Neuron (in vitro differentiated cells): ENCODE data around the gene TEKTIP1.

Experiments
- H2AFZ ChIP-seq: one replicate; pipeline ENCODE4 v1.6.1; 2013; ENCODE audit warnings: low read depth, mild to moderate bottlenecking, inconsistent platforms, low read length, moderate library complexity
- H3K27me3 ChIP-seq: one replicate; pipeline ENCODE4 v1.6.1; 2013; ENCODE audit warnings: low read length; ENCODE audit not compliant: insufficient read depth
- H3K36me3 ChIP-seq: one replicate; pipeline ENCODE4 v1.6.1; 2013; ENCODE audit warnings: low read length; ENCODE audit not compliant: insufficient read depth
- H3K4me1 ChIP-seq: one replicate; pipeline ENCODE4 v1.6.1; 2013; ENCODE audit warnings: low read length; ENCODE audit not compliant: insufficient read depth
- H3K4me3 ChIP-seq: 2 replicates; pipeline ENCODE4 v1.5.1; 2013; ENCODE audit warnings: mild to moderate bottlenecking, low read length, moderate library complexity
- H3K9me3 ChIP-seq: one replicate; pipeline ENCODE4 v1.6.1; 2013; ENCODE audit warnings: low read length

TEKTIP1 gene

DNA sequence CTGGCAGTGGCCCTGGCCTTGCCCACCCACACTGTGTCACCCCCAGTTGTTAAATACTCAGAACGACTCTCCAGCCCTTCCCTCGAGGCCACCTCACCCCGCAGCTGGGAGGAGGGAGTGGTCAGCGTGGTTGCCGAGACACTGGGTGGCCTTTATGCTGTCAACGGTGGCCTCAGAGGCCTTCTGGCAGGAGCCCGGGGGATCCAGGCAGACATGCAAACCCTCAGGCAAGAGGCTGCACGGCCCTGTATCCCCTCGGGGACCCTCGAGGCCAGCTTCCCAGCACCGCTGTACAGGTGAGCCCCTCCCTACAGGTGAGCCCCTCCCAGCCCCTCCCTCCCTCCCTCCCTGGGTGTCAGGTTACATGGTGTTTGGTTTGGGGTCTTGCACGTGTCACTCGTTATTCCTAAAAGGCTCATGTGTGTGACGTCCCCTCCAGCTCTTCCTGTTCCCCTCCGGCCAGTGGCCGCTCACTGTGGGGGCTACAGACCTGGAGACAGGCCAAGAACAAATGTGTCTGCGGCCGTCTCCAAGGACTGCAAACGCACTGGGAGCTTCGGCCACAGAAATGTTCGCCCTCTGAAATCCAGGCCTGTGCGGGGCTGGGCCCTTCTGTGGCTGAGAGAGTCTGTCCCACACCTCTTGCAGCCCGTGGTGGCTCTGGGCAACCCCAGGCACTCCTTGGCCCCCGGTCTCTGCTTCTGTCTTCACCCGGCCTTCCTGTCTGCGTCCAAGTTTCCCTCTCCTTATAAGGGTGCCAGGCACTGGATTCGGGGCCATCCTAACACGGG, at the start of gene TEKTIP1:
Gene TEKTIP1, plus strand, starts transcription at position 210 of the 791 bp plus-strand sequence. Its CDS starts 4 bp downstream, at position 214.
- H2AFZ ChIP-seq = no peak within 1 kb of the TSS
- H3K9me3 ChIP-seq = no peaks in the 10 kb centered on the region
- H3K4me3 ChIP-seq = no peak within 1 kb of the TSS
- no peaks in the 10 kb centered on the region for H3K27me3 ChIP-seq
- peaks cover 7% of the 10 kb centered on the region for H3K4me1 ChIP-seq
- peaks cover 20% of the 10 kb centered on the region for H3K36me3 ChIP-seq

DNA sequence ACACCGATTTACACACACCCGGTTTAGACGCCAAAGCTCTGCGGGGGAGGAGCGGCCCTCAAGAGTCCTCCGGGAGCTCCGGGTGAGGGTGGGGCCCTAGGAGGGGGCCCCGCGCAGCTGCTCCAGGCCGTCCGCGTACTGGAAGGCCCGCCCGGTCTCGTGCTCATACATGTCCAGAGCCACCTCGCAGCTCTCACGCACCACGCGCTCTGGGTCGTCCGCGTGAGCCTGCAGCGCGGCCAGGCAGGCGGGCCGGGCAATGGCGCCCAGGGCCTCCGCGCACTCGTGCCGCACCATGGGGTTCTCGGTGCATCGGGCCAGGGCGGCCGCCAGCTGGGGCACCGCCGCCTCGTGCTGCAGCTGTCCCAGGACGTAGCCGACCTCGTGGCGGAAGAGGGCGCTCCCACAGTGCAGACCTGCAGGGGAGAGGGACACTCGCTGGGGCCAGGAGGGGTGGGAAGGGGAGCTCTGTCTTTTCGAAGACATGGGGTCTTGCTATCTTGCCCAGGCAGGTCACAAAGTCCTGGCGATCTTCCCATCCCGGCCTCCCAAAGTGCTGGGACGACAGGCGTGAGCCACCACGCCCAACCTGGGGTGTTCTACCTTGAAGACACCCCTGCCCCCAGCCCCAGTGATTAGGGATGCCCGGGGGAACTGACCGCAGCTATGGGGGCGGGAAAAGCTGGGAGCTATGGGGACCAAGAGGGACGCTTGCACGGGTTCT, 47.4 kb upstream of the TEKTIP1 start:
- Histone ChIP-seq H3K4me1 (no peaks in the 10 kb centered on the region), H3K27me3 (no peaks in the 10 kb centered on the region), H3K9me3 (no peaks in the 10 kb centered on the region), H3K36me3 (peaks cover 46% of the 10 kb centered on the region), H3K4me3 (no peak overlapping the region), H2AFZ (no peak overlapping the region)

DNA sequence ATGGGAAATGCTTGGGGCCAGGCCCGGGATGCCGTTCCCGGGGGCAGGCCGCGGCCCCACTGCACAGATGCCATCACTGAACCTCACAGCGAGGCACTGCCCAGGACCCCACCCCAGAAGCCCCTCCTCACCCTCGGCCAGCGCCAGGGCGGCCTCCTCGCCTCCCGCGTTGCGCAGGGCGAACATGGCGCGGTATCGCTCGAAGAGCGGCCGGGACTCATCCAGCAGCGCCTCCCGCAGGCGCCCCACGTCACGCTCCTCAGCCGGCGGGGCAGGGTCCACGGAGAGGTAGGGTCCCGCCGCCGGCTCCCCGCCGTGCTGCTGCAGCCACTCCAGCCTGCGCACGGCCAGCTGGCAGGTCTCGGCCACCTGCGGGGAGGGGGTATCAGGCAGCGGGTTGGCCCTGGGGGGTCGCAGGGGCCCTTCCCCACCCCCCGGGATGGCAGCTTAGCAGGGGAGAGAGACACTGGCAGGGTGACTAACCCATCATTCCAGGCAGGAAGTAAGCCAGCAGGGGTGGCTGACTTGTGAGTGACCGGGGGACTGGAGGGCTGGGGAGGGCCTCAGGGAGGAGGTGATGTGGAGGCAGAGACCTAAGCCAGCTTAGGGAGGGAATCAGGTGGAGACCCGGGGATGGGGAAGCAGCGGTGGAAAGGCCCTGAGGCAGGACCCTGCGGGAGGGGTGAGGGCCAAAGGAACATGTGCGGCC, 46.7 kb upstream of the TEKTIP1 start:
- Histone ChIP-seq H3K4me1 (no peaks in the 10 kb centered on the region), H2AFZ (no peak overlapping the region), H3K4me3 (no peak overlapping the region), H3K27me3 (no peaks in the 10 kb centered on the region), H3K9me3 (no peaks in the 10 kb centered on the region), H3K36me3 (peaks cover 52% of the 10 kb centered on the region)

DNA sequence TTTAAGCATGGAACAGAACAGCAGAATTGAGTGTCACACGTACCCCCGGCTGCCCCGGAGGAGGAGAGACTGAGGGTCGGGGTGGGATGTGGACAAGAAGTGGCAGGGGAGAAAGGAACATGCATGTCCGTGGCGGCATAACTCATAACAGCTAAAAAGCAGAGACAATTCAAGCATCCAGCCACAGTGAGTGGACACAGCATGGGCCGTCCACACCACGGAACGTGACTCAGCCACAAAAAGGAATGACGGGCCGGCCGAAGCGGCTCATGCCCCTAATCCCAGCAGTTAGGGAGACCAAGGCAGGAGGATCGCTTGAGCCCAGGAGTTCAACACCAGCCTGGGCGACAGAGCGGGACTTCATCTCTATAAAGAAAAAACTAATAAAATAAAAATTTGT, 46.1 kb upstream of the TEKTIP1 start:
- Histone ChIP-seq H3K4me1 (no peaks in the 10 kb centered on the region), H3K36me3 (peaks cover 55% of the 10 kb centered on the region), H3K9me3 (no peaks in the 10 kb centered on the region), H2AFZ (no peak overlapping the region), H3K4me3 (no peak overlapping the region), H3K27me3 (no peaks in the 10 kb centered on the region)

DNA sequence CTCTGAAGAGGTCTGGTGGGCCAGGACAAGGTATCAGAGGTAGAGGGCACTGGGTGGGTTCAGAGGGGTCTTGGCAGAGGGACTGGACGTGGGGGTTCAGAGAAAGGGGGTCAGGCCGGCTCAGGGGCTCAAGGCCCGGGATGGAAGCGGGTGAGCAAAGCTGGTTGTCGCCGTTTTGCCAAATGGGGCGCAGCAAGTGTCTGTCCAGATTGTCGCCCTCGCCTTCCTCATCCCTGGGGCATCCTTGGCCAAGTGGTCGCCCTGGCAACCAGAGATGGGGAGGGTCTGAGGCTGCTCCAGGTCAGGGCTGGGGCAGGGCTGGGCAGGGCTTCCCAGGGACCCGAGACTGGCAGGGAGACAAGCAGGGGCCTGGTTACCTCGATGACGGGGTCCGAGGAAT, 45.3 kb upstream of the TEKTIP1 start:
- peaks cover 55% of the 10 kb centered on the region for H3K36me3 ChIP-seq

DNA sequence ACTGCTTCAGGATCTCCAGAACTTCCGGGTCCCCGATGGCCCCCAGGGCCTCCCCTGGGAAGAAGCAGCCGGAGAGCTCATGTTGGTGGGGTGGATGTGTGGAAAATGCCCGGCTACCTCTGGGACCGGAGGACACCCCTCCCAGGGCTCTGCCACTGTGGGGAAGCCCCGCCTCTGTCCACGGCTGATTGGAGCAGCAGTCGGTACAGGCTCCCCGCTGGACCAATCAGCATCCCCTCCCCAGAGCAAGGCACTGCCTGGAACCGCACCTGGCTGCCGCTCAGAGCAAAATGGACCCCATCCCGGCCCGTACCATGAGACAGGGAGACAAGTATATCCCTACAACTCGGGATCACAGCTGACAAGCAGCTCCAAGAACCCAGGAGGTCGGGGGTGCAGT, 44.9 kb upstream of the TEKTIP1 start:
- H2AFZ ChIP-seq = no peak overlapping the region
- no peak overlapping the region for H3K4me3 ChIP-seq
- no peaks in the 10 kb centered on the region for H3K9me3 ChIP-seq
- peaks cover 55% of the 10 kb centered on the region for H3K36me3 ChIP-seq
- no peaks in the 10 kb centered on the region for H3K27me3 ChIP-seq
- no peaks in the 10 kb centered on the region for H3K4me1 ChIP-seq

More for the DNA sequence above, 45.3 kb upstream of the TEKTIP1 start:
- H3K9me3 ChIP-seq = no peaks in the 10 kb centered on the region
- H3K27me3 ChIP-seq = no peaks in the 10 kb centered on the region
- H3K4me3 ChIP-seq = no peak overlapping the region
- H2AFZ ChIP-seq = no peak overlapping the region
- no peaks in the 10 kb centered on the region for H3K4me1 ChIP-seq

DNA sequence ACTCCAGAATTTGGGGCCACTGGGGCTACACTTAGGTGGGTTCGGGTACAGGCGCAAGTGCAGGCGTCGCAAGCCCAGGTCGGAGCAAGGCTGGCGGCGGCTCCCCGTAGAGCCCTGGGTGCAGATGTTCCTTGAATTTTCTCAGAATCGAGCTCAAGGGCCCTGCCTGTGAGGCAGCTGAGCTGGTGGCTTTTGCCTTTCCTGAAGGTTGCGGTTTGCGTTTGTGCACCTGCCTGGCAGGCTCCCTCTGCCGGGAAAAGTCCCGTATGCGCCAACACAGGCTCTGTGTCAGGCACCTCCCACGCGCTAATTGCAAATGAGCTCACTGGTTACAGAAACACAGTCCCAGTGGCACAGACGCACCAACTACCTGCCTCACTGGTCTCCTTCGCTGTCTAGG, 44.4 kb upstream of the TEKTIP1 start:
- H3K27me3 ChIP-seq = no peaks in the 10 kb centered on the region
- H3K36me3 ChIP-seq = peaks cover 55% of the 10 kb centered on the region
- H3K9me3 ChIP-seq = no peaks in the 10 kb centered on the region
- peaks cover under 1% of the 10 kb centered on the region for H3K4me1 ChIP-seq
- H2AFZ ChIP-seq = no peak overlapping the region
- H3K4me3 ChIP-seq = no peak overlapping the region

DNA sequence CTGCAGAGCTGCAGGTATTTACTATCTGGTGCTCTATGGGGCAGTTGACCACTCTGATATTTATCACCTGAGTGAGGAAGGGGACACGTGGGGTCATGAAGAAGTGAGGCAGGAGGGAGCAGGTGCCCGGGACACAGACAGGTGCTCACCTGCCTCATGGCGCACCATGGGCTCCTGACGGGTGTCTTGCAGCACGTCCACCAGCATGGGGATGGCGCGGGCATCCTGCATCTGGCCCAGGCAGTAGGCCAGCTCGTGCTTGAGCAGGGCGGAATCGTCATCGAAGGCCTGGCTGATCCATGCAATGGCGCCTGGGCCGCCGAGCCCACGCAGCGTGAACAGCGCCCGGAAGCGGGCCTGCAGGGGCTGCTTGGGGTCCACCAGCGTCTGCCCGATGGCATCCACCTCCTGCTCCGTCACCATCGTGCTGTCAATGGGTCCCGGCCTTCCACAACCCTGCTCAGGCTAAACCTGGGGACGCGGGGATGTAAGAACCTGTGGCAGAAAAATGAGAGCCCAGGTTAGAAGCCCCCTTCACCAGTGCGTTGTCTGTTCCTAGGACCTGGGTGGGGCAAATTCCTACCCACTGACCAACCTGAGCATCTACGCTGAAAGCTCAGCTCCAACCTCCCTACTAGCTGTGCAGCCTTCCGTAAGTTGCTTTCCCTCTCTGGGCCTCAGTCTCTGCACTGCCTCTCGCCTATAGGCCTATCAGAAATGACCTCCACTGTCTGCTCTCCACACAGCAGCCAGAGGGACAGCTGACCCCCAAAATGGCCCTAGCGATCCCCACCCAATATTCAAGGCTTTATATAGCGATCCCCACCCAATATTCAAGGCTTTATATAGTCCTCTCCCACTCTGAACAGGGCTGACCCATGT, 42.3 kb upstream of the TEKTIP1 start:
- H3K36me3 ChIP-seq = peaks cover 46% of the 10 kb centered on the region
- no peak overlapping the region for H3K4me3 ChIP-seq
- peaks cover 5% of the 10 kb centered on the region for H3K4me1 ChIP-seq
- no peaks in the 10 kb centered on the region for H3K27me3 ChIP-seq
- H3K9me3 ChIP-seq = no peaks in the 10 kb centered on the region
- H2AFZ ChIP-seq = no peak overlapping the region

DNA sequence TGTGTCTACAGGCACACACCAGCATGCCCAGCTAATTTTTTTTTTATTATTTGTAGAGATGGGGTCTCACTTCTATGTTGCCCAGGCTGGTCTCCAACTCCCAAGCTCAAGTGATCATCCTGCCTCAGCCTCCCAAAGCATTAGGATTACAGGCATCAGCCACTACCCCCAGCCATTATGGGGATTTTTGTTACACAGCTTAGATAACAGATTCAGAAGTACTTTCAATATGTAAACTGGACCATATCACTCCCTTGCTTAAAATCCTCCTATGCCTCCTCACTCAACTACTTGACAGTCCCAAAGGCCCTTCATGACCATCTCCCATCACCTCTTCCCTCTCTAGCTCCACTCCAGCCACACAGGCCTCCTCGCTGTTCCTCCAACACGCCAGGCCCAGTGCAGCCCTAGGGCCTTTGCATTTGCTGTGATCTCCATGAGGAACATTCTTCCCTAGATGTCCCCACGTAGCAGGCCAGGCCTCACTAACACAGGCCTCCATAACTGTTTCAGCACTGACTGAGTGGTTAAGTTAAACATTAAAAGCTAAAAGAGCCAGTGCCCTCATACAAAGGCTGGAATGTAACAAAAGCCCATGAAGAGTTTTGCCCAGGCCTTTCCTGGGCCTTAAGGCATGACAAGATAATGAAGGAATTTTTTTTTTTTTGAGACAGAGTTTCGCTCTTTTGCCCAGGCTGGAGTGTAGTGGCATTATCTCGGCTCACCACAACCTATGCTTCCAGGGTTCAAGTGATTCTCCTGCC, 41.0 kb upstream of the TEKTIP1 start:
- Histone ChIP-seq H3K27me3 (no peaks in the 10 kb centered on the region), H3K4me3 (no peak overlapping the region), H2AFZ (no peak overlapping the region), H3K9me3 (no peaks in the 10 kb centered on the region), H3K36me3 (peaks cover 35% of the 10 kb centered on the region), H3K4me1 (peaks cover 5% of the 10 kb centered on the region)

DNA sequence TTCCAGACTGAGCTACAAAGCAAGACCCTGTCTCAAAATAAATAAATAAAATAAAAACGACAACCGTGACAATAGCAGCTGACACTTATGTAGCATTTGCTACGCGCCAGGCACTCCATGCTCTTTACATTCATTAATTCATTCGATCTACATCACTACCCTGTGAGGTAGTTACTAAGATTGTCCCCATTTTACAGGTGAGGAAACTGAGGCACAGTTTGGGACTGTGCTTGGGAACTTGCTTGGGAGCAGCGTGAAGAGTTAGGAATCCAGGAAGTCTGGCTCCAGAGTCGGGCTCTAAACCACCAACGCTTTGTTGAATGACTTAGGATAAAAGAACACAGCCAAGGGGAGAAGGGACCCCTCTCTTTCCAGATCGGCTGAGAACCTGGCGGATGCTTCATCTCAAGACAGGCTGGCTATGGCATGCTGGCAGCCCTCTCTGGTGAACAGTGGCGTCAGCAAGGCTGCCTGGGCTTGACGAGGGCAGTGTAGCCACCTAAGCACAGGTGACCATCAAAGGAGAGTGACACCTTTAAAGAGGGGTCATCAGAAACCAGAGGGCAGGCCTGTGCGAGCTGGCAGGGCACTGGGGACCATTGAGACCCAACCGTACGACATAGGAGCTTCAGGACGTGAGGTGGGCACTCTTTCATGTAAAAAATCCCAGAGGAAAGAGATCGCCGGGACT, 39.1 kb upstream of the TEKTIP1 start:
- Histone ChIP-seq H3K4me1 (peaks cover 5% of the 10 kb centered on the region), H3K4me3 (peak overlapping the region; percentile 55), H3K27me3 (no peaks in the 10 kb centered on the region), H2AFZ (peak overlapping the region; percentile 50), H3K9me3 (no peaks in the 10 kb centered on the region), H3K36me3 (peaks cover 22% of the 10 kb centered on the region)

DNA sequence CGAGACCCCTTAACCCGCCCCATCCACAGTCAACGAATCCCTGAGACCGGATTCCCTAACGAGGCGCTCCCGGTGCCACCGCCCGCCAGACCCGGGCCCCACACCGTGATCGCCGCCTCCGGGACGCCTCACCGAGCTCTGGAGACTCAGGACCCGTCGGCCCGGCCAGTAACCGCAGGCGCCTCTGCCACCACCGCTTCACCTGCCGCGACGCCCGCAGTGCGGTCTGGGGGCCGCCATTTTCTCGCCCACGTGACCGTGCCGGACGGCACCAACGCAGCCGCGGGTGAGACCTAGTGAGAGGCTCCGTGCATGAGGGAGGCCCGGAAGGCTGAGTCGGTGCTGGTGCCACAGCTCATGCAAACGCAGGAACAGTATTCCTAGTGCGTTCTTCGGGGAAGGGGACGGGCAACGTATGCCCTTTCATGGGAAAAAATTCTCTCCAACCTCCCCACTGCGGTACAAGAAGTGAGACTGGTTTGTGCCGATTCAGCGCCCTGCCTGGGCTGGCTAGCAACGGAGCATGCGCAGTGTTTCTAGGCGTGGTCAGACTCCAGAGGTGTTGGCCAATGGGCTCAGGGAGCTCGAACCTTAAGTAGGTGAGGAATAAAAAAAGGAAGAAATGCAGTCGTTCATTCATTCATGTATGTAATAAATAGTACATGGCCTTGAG, 38.4 kb upstream of the TEKTIP1 start, which contains the start of gene DOHH:
Gene DOHH, minus strand, starts transcription at position 246 of the 673 bp plus-strand sequence. CDS start 3,860 bp downstream, outside the sequence.
- H2AFZ ChIP-seq = peak within 1 kb of the TSS; percentile 50
- H3K36me3 ChIP-seq = peaks cover 17% of the 10 kb centered on the region
- H3K4me1 ChIP-seq = peaks cover 8% of the 10 kb centered on the region
- H3K9me3 ChIP-seq = no peaks in the 10 kb centered on the region
- H3K27me3 ChIP-seq = no peaks in the 10 kb centered on the region
- peak within 1 kb of the TSS; percentile 55 for H3K4me3 ChIP-seq
